Mesodermal cell (in vitro differentiated cells): ENCODE results near the gene HOXB13.
"Not testable (repeated sequence)": the region's sequence is repeated elsewhere in the genome, so short reads cannot be mapped to it uniquely, and the experiment has no call there.

Experiments used
- H3K27ac ChIP-seq: 2 replicates; pipeline ENCODE4 v1.7.0; 2013; ENCODE audit warnings: mild to moderate bottlenecking, low read depth, low read length, moderate library complexity; ENCODE audit not compliant: severe bottlenecking
- H3K36me3 ChIP-seq: 2 replicates; pipeline ENCODE4 v1.7.1; 2013; ENCODE audit warnings: mild to moderate bottlenecking, low read length, moderate library complexity; ENCODE audit not compliant: control insufficient read depth, insufficient read depth
- H3K4me1 ChIP-seq: one replicate; pipeline ENCODE4 v1.7.1; 2013; ENCODE audit warnings: mild to moderate bottlenecking, low read length; ENCODE audit not compliant: insufficient read depth, control insufficient read depth, poor library complexity, severe bottlenecking
- H3K4me3 ChIP-seq: 2 replicates; pipeline ENCODE4 v1.7.0; 2013; ENCODE audit warnings: low read length, control low read depth, mild to moderate bottlenecking; ENCODE audit not compliant: insufficient read depth, poor library complexity, severe bottlenecking; ENCODE audit errors: extremely low read depth
- H3K9me3 ChIP-seq: 2 replicates; pipeline ENCODE4 v1.7.1; 2013; ENCODE audit warnings: mild to moderate bottlenecking, low read length, moderate library complexity; ENCODE audit not compliant: control insufficient read depth
- WGBS, 2 experiments: methylation state at CpG; one replicate each; pipeline ENCODE4 v1.1.5; 2013; ENCODE audit warnings: missing lambda C conversion rate in 2 of 2; ENCODE audit not compliant: insufficient coverage in 2 of 2; 5-methylcytosine and 5-hydroxymethylcytosine counted together

Gene HOXB13

GRCh38 chr17:48718227-48718760 lies 10.3 kb downstream of the HOXB13 start:
- H3K4me1 ChIP-seq: peaks cover 18% of the 10 kb centered on the region
- peak overlapping the region; percentile 35 for H3K4me3 ChIP-seq
- WGBS, 2 experiments: 0 to 1% methylated on average over 10 to 11 of the region's 24 CpGs
- H3K36me3 ChIP-seq: no peaks in the 10 kb centered on the region
- no peak overlapping the region for H3K27ac ChIP-seq
- no peaks in the 10 kb centered on the region for H3K9me3 ChIP-seq

GRCh38 chr17:48717367-48718226 lies 11.0 kb downstream of the HOXB13 start:
- peak overlapping the region; percentile 35 for H3K4me3 ChIP-seq
- H3K9me3 ChIP-seq: no peaks in the 10 kb centered on the region
- H3K36me3 ChIP-seq: no peaks in the 10 kb centered on the region
- peaks cover 15% of the 10 kb centered on the region for H3K4me1 ChIP-seq
- 22% methylated on average over 7 to 8 of the region's 10 CpGs for WGBS, 2 experiments
- H3K27ac ChIP-seq: no peak overlapping the region

- H3K36me3 ChIP-seq, H3K9me3 ChIP-seq, H3K27ac ChIP-seq, H3K4me3 ChIP-seq: not testable (repeated sequence)
- 82% methylated on average over 2 of the region's 3 CpGs; no CpG with 5 or more reads in 1 of the 2 experiments for WGBS, 2 experiments
- peaks cover 15% of the 10 kb centered on the region for H3K4me1 ChIP-seq
These were observed 12.0 kb downstream of the HOXB13 start for GRCh38 chr17:48716549-48716948.

- H3K4me3 ChIP-seq: no peak overlapping the region
- no peaks in the 10 kb centered on the region for H3K9me3 ChIP-seq
- peaks cover 15% of the 10 kb centered on the region for H3K4me1 ChIP-seq
- no peak overlapping the region for H3K27ac ChIP-seq
- no peaks in the 10 kb centered on the region for H3K36me3 ChIP-seq
- 73 to 76% methylated on average over 2 to 3 of the region's 5 CpGs for WGBS, 2 experiments
These were observed 12.8 kb downstream of the HOXB13 start for GRCh38 chr17:48715496-48716399.

- H3K4me1 ChIP-seq: no peaks in the 10 kb centered on the region
- H3K27ac ChIP-seq: no peak overlapping the region
- WGBS, 2 experiments: 85 to 100% methylated on average over 1 of the region's 4 CpGs
- H3K4me3 ChIP-seq: no peak overlapping the region
- no peaks in the 10 kb centered on the region for H3K9me3 ChIP-seq
- H3K36me3 ChIP-seq: no peaks in the 10 kb centered on the region
These were observed 17.4 kb downstream of the HOXB13 start for GRCh38 chr17:48711128-48711527.

- H3K9me3 ChIP-seq: no peaks in the 10 kb centered on the region
- H3K4me3 ChIP-seq: no peak overlapping the region
- no peaks in the 10 kb centered on the region for H3K36me3 ChIP-seq
- WGBS, 2 experiments: 93 to 96% methylated on average over 10 to 11 of the region's 11 CpGs
- H3K27ac ChIP-seq: no peak overlapping the region
- H3K4me1 ChIP-seq: peaks cover 5% of the 10 kb centered on the region
These were observed 23.9 kb downstream of the HOXB13 start for GRCh38 chr17:48704361-48705248.

GRCh38 chr17:48701864-48702532 lies 26.6 kb downstream of the HOXB13 start:
- H3K36me3 ChIP-seq: no peaks in the 10 kb centered on the region
- H3K4me3 ChIP-seq: no peak overlapping the region
- peaks cover 5% of the 10 kb centered on the region for H3K4me1 ChIP-seq
- no peak overlapping the region for H3K27ac ChIP-seq
- WGBS, 2 experiments: 93 to 98% methylated on average over 6 to 7 of the region's 10 CpGs
- H3K9me3 ChIP-seq: no peaks in the 10 kb centered on the region

GRCh38 chr17:48693178-48693577 lies 35.4 kb downstream of the HOXB13 start:
- no CpG with 5 or more reads among the region's 1 CpG for WGBS, 2 experiments
- peaks cover 4% of the 10 kb centered on the region for H3K9me3 ChIP-seq
- H3K27ac ChIP-seq: no peak overlapping the region
- no peaks in the 10 kb centered on the region for H3K36me3 ChIP-seq
- no peaks in the 10 kb centered on the region for H3K4me1 ChIP-seq
- H3K4me3 ChIP-seq: no peak overlapping the region

- WGBS, 2 experiments: no CpG with 5 or more reads among the region's 1 CpG
- Histone ChIP-seq H3K9me3 (peaks cover 4% of the 10 kb centered on the region), H3K4me3 (no peak overlapping the region), H3K4me1 (no peaks in the 10 kb centered on the region), H3K36me3 (no peaks in the 10 kb centered on the region), H3K27ac (no peak overlapping the region)
These were observed 36.5 kb downstream of the HOXB13 start for GRCh38 chr17:48692049-48692448.
